Dermis blood vessel endothelial cell (primary cell): ENCODE measurements around the gene CACNA2D4. TPM values are rescaled to one million over a fixed set of nuclear protein-coding genes. Genes with fewer than 3 reads are reported as not detected.

ENCODE experiments used
- DNase-seq: peaks from one replicate; pipeline ENCODE4 v3.0.0; 2010
- total RNA-seq: library from RNA; depleted of rRNA; stranded (reverse); fragments of >200 nt; gene quantifications from 2 replicates; pipeline ENCODE4 v1.2.3, GENCODE V29; 2014

The CACNA2D4 gene
- total RNA-seq, 1 donor from 2014 or later: 0.17 TPM

- DNase-seq: no peak
These were observed 15.6 kb upstream of the CACNA2D4 start for GRCh38 chr12:1934068-1934467.

GRCh38 chr12:1933342-1934051 lies 15.0 kb upstream of the CACNA2D4 start:
- no peak for DNase-seq

GRCh38 chr12:1932264-1932777 lies 13.9 kb upstream of the CACNA2D4 start:
- no peak for DNase-seq

GRCh38 chr12:1931642-1932041 lies 13.2 kb upstream of the CACNA2D4 start:
- DNase-seq: no peak

GRCh38 chr12:1930803-1931597 lies 12.5 kb upstream of the CACNA2D4 start:
- no peak for DNase-seq

GRCh38 chr12:1929985-1930802 lies 11.7 kb upstream of the CACNA2D4 start:
- DNase-seq: no peak

GRCh38 chr12:1929241-1929984 lies 11.0 kb upstream of the CACNA2D4 start:
- no peak for DNase-seq

GRCh38 chr12:1928439-1929121 lies 10.1 kb upstream of the CACNA2D4 start:
- DNase-seq: no peak

GRCh38 chr12:1927751-1928351 lies 9.4 kb upstream of the CACNA2D4 start:
- DNase-seq: no peak

- no peak for DNase-seq
These were observed 8.7 kb upstream of the CACNA2D4 start for GRCh38 chr12:1927051-1927680.

- DNase-seq: no peak
These were observed 7.8 kb upstream of the CACNA2D4 start for GRCh38 chr12:1926251-1926657.

GRCh38 chr12:1925684-1926006 lies 7.2 kb upstream of the CACNA2D4 start:
- DNase-seq: no peak

- DNase-seq: no peak
These were observed 6.7 kb upstream of the CACNA2D4 start for GRCh38 chr12:1924996-1925683.

- no peak for DNase-seq
These were observed 4.5 kb upstream of the CACNA2D4 start for GRCh38 chr12:1922985-1923384.

GRCh38 chr12:1922075-1922709 lies 3.7 kb upstream of the CACNA2D4 start:
- DNase-seq: no peak

GRCh38 chr12:1920971-1921370 lies 2.5 kb upstream of the CACNA2D4 start:
- no peak for DNase-seq

GRCh38 chr12:1920436-1920835 lies 2.0 kb upstream of the CACNA2D4 start:
- DNase-seq: no peak

- no peak for DNase-seq
These were observed 1.3 kb upstream of the CACNA2D4 start for GRCh38 chr12:1919763-1920162.

- no peak for DNase-seq
These were observed 832 bp upstream of the CACNA2D4 start for GRCh38 chr12:1919284-1919683.

GRCh38 chr12:1918884-1919236 lies 408 bp upstream of the CACNA2D4 start:
- no peak for DNase-seq
